ENCODE data around the gene NTN5.
"Not testable (repeated sequence)": the region's sequence is repeated elsewhere in the genome, so short reads cannot be mapped to it uniquely, and the experiment has no call there.

NTN5 gene

DNA sequence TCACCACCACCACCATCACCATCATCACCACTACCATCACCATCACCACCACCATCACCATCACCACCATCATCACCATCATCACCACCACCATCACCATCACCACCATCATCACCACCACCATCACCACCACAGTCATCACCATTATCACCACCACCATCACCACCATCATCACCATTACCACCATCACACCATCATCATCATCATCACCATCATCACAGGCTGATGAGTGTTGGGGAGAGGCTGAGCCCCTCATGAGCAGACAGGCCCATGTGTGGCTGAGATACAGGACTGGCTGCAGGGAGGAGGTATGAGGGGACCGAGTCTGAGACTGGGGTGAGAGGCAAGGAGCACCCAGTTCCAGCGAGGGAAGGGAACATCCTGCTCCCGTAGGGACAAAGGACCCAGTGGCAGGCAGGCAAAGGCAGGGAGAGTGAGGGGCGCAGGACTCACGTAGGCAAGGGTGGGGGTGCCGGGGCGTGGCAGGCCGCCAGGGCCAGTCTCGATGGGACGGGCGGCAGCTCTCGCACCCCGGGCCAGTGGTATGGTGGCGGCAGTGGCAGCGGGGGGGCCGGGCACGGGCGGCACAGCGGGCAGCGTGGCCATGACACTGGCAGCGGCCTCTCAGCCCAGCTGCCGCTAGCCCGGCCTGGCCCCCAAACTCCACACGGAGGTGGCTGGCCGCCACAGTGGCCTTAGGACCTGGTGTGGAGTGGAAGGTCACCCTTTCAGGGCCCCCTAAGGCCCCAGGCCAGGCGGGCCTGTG is 2.7 kb downstream of the NTN5 start:
- no peak for DNase-seq (ENCODE audit: low read depth, low spot score)

DNA sequence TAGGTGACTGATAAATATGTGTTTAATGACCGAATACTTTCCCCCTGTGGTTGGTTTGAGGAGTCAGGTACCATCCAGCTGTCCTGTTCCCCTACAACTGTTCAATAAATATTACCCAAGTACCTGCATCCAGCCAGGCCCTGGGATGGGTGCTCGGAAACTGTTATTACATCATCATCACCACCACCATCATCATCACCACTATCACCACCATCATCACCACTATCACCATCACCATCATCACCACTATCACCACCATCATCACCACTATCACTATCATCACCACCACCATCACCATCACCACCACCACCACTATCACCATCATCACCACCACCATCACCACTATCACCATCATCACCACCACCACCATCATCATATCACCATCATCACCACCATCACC is 4.1 kb downstream of the NTN5 start:
- DNase-seq (ENCODE audit: low read depth, low spot score): no peak

DNA sequence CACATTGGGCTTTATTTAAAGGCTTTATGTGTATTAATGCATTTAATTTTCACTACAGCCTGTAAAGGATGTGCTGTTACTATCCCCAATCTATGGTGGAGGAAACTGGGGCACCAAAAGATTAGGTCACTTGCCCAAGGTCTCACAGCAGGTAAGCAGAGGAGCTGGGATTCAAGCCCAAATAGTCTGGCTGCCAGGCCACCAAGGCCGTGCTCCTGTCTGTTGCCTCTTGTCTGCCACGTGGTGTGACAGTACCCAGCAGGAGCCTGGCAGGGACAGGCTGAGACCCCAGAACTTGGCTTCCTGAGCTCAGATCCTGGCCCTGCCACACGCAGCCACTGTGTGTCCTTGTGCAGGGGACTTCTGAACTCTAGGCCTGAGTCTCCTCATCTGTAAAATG is 4.5 kb downstream of the NTN5 start:
- no peak for DNase-seq (ENCODE audit: low read depth, low spot score)

- DNase-seq (ENCODE audit: low read depth, low spot score): no peak
Observed at GRCh38 chr19:48665786-48666185, 7.0 kb downstream of the NTN5 start.

DNA sequence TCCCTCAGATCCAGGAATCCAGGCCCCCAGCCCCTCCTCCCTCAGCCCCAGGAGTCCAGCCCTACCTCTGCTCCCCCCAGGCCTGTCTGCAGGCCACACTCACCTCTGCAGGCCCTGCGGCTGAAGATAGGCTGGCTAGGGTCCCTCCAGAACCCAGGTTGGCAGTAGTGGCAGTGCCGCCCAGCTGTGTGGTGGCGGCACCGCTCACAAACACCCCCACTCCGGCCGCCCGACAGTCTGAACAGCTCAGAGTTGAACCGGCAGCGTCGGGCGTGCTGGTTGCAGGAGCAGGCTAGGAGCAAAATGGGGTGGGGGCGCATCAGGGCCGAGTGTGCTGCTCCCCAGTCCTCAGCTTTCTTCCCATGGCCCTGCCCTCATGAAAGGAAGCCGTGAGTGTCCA is 8.3 kb downstream of the NTN5 start:
- DNase-seq (ENCODE audit: low read depth, low spot score): no peak

DNA sequence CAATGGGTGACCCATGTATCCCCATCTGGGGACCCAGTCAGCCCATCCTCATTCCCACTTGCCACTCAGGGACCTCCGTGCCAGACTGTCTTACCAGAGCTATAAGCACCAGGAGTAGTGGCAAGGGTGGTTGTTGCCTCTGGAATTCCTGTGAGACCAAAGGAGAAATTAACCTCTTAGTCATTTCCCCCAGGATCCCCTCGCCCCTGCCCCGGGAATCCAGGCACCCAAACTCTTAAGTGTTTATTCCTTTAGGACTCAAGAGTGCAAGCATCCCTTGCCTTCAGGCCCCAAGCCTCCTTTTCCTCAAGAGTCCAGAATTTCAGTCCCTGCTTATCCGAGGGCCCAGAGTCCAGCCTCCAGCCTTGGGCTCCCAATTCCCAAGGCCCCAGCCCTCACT is 9.2 kb downstream of the NTN5 start:
- no peak for DNase-seq (ENCODE audit: low read depth, low spot score)

DNA sequence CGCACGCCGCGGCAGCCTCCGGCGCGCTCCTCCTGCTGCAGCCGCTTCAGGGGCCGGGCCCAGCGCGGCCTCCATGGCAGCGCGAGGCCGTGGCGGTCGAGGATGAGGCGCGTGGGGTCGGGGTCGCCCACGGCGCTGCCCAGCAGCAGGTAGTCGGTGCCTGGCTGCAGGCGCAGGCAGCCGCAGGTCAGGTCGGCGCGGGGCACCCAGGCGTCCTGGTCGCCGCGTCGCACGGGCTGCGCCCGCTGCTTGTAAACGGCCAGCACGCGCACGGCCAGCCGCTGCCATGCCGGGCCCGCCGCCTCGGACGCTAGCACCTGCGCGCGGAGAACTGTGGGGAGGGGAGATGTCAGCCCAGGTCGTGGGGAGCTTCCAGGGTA is 11.1 kb downstream of the NTN5 start:
- DNase-seq (ENCODE audit: low read depth, low spot score): no peak

DNA sequence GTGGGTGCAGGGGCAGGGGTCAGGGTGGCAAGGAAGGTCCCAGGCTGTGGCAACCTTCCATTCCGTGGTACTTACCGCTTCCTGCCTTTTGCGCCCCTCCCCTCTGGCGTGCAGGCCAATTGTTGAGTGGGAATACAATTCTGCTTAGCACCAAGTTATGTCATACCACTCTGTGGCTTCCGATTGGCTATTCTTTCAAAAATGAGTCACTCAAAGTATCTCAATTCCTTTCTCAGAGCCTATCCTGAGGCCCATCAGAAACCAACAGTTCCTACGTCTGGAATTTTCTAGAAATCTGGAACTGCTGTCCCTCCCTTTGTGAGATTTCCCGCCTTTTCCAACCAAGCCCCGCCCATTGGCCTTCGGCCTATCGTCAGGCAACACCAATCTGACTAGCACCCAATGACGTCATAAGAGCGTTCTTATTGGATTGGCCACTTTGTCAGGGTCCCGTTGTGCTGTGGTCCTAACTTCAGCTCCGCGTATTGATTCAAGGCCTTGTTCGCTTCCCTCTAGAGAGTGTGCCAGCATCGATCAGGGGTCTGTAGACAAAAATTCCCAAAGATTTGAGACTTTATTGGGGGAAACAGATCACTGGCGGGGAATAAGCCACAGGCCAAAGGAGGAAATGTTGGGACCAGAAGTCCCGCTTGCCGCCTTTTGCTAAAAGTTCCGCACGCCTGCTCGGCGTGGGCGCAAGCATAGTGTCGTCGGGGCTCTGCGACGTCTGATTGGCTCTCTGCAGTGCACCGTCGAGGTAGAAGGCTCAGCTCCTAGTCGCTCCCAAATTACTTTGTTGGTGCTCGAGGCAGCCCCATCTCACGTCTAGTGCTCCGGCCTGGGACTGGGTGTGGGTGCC is 11.7 kb downstream of the NTN5 start:
- DNase-seq (ENCODE audit: low read depth, low spot score): no peak

DNA sequence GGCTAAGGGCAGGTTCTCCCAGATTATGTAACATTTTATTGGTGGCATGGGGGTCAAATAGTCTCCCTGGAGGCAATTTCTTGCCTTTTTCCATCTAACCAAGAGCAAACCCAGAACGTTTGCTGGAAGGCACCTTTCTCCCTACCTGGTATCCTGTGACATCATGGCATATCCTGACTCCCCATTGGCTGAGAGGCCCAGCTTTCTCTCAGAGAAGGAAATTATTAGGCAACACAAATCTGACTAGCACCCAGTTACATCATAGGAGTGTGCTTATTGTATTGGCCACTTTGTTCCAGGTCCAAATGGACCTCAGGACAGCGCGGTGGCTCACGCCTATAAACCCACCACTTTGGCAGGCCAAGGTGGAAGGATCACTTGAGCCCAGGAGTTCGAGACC is 13.0 kb downstream of the NTN5 start:
- no peak for DNase-seq (ENCODE audit: low read depth, low spot score)

DNA sequence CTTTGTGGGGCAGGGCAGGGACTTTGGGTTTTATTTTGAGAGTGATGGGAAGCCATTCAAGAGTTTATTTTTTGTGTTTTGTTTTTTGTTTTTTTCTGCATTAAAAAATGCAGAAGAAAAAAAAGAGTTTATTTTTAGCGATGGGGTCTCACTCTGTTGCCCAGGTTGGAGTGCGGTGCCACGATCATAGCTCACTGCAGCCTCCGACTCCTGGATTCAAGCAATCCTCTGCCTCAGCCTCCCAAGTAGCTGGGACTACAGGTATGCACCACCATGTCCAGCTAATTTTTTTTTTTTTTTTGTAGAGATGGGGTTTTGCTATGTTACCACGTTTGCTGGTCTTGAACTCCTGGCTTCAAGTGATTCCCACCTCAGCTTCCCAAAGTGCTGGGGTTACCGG is 14.3 kb downstream of the NTN5 start:
- DNase-seq (ENCODE audit: low read depth, low spot score): no peak

GRCh38 chr19:48657828-48658227 is 15.0 kb downstream of the NTN5 start:
- DNase-seq (ENCODE audit: low read depth, low spot score): not testable (repeated sequence)

- no peak for DNase-seq (ENCODE audit: low read depth, low spot score)
Observed at GRCh38 chr19:48656840-48657474, 15.9 kb downstream of the NTN5 start.

- no peak for DNase-seq (ENCODE audit: low read depth, low spot score)
Observed at GRCh38 chr19:48654299-48655059, 18.3 kb downstream of the NTN5 start.

DNA sequence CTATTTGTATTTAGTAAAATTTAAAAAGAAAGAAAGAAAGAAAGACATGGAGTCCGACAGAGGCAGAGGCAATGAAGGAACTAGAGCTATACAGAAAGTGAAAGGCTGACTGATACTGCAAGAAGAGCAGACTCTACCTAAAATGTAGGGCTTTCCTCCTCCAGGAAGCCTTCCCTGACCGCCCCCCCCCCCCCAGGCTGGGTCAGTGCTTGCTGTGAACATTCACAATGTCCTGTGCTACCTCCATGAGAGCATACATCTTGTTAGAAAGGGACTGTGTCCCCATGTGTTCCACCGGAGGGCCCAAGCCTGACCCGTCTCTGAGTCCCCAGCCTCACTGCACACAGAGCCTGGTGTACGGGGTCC is 21.2 kb downstream of the NTN5 start:
- no peak for DNase-seq (ENCODE audit: low read depth, low spot score)

- no peak for DNase-seq (ENCODE audit: low read depth, low spot score)
Observed at GRCh38 chr19:48650974-48651682, 21.7 kb downstream of the NTN5 start.

GRCh38 chr19:48648134-48648533 is 24.7 kb downstream of the NTN5 start:
- no peak for DNase-seq (ENCODE audit: low read depth, low spot score)

DNA sequence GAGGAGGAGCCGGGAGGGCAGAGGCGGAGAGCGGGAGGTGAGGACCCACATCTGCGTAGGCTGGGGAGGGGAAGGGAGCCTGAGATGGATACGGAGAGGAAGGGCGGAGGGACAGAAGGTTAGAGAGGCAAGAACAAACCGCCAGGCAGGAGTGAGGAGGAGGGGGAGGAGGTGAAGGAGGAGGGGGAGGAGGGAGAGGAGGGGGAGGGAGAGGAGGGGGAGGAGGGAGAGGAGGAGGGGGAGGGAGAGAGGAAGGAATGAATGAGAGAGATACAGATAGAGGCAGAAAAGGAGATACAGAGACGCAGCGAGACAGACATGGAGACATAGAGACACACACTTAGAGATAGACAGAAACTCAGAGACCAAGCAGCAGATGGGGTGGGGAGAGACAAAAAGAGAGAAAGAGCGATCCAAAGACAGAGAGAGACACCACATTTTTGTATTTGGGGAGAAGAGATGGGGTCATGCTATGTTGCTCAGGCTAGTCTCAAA is 26.0 kb downstream of the NTN5 start:
- DNase-seq (ENCODE audit: low read depth, low spot score): no peak

GRCh38 chr19:48646001-48646721 is 26.7 kb downstream of the NTN5 start, which contains the start of gene CA11:
Gene CA11, minus strand, starts transcription at chr19:48646187. Its CDS starts 555 bp downstream, at chr19:48645632.
- no peak for DNase-seq (ENCODE audit: low read depth, low spot score)

DNA sequence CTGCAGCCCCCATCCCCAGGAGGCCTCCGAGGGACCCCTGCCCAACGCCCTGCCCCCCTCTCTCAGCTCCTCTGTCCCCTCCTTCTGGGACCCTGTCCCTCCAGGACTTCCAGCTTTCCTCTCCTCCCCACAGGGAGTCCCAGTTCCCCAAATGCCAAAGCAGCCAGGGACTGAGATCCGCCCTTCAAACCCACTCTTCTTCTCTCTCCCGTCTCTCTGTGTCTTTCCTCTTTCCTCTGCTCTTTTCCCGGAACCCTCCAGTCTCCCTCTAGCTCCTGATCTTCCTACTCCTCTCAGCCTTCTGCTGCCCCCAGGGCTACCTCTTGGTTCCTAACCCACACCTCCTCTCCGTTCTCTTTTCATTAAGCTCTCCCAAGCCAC is 27.2 kb downstream of the NTN5 start:
- no peak for DNase-seq (ENCODE audit: low read depth, low spot score)

DNA sequence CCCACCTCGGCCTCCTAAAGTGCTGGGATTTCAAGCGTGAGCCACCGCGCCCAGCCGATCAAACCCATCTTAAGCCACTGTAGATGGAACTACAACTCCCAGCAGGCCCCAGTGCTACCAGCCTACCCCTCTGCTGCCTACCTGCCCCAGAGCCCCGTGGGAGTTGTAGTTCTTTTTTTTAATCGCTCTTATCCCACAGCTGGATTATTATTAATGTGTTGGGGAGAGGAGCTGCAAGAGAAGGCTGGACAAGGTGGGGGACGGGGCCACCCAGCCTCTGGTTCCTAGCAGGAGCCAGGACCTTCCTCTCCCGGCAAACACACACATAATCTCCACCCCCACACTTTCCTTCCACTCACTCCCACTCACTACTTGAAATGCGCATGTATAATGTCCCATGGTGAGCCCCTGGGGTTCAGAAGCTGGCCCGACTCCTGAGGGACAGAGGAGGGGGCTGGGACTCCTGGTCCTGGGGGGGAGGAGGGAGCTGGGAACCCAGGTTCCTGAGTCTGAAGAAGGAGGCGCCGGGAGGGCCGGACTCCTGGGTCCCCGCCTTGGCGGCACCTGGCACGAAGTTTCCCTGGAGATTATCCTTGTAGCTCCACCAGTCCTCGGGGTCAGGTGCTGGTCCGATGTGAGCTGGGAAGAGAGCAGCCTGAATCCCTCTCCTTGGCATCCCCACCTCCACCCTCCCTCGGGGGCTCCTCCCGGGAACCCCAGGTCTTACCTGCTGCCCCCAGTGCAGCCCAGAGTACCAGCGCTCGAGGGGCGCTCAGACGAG is 27.8 kb downstream of the NTN5 start:
- DNase-seq (ENCODE audit: low read depth, low spot score): no peak
